Measurements from ENCODE around the gene KIAA1671. TPM values are rescaled to one million over a fixed set of nuclear protein-coding genes. Genes with fewer than 3 reads are reported as not detected.

The KIAA1671 gene
- polyA plus RNA-seq, 2 donors, result 14.2 to 17.7 TPM

- Histone ChIP-seq H3K27me3 (ENCODE audit: control insufficient read depth in 1 of 2, insufficient read depth in 2 of 2, low read length in 2 of 2) (no peaks in the 10 kb centered on the region), H3K4me1 (ENCODE audit: control insufficient read depth in 2 of 2, insufficient read depth in 2 of 2, low read length in 1 of 2) (peaks cover 2 to 21% of the 10 kb centered on the region in 2 donors), H3K36me3 (ENCODE audit: control insufficient read depth in 2 of 2, insufficient read depth in 2 of 2, low read length in 1 of 2) (peaks cover 0 to 2% of the 10 kb centered on the region in 2 donors), H3K9me3 (ENCODE audit: control insufficient read depth in 2 of 2, insufficient read depth in 1 of 2, low read depth in 1 of 2, low read length in 1 of 2) (no peaks in the 10 kb centered on the region), H3K27ac (ENCODE audit: low read depth in 2 of 2, low read length in 1 of 2) (peak overlapping the region; percentile 96 to 99), H3K4me3 (ENCODE audit: low read depth in 1 of 2, low read length in 2 of 2) (no peak overlapping the region)
- WGBS, 2 donors, result 22 to 37% methylated on average over 12 of the region's 12 CpGs
Measured at GRCh38 chr22:24977370-24978221, 25.1 kb downstream of the KIAA1671 start.

- H3K9me3 ChIP-seq (ENCODE audit: control insufficient read depth in 2 of 2, insufficient read depth in 1 of 2, low read depth in 1 of 2, low read length in 1 of 2), result no peaks in the 10 kb centered on the region
- H3K27ac ChIP-seq (ENCODE audit: low read depth in 2 of 2, low read length in 1 of 2), result peak overlapping the region; percentile 96 to 99
- peaks cover 0 to 2% of the 10 kb centered on the region in 2 donors for H3K36me3 ChIP-seq (ENCODE audit: control insufficient read depth in 2 of 2, insufficient read depth in 2 of 2, low read length in 1 of 2)
- H3K4me1 ChIP-seq (ENCODE audit: control insufficient read depth in 2 of 2, insufficient read depth in 2 of 2, low read length in 1 of 2), result peaks cover 0 to 21% of the 10 kb centered on the region in 2 donors
- no peaks in the 10 kb centered on the region for H3K27me3 ChIP-seq (ENCODE audit: control insufficient read depth in 1 of 2, insufficient read depth in 2 of 2, low read length in 2 of 2)
- no peak overlapping the region for H3K4me3 ChIP-seq (ENCODE audit: low read depth in 1 of 2, low read length in 2 of 2)
- 82 to 91% methylated on average over 1 of the region's 1 CpG for WGBS, 2 donors
Measured at GRCh38 chr22:24978308-24978707, 25.8 kb downstream of the KIAA1671 start.

- Histone ChIP-seq H3K36me3 (ENCODE audit: control insufficient read depth in 2 of 2, insufficient read depth in 2 of 2, low read length in 1 of 2) (peaks cover 0 to 7% of the 10 kb centered on the region in 2 donors), H3K27me3 (ENCODE audit: control insufficient read depth in 1 of 2, insufficient read depth in 2 of 2, low read length in 2 of 2) (no peaks in the 10 kb centered on the region), H3K9me3 (ENCODE audit: control insufficient read depth in 2 of 2, insufficient read depth in 1 of 2, low read depth in 1 of 2, low read length in 1 of 2) (no peaks in the 10 kb centered on the region), H3K27ac (ENCODE audit: low read depth in 2 of 2, low read length in 1 of 2) (peak overlapping the region; percentile 7 to 59), H3K4me1 (ENCODE audit: control insufficient read depth in 2 of 2, insufficient read depth in 2 of 2, low read length in 1 of 2) (peaks cover 0 to 10% of the 10 kb centered on the region in 2 donors), H3K4me3 (ENCODE audit: low read depth in 1 of 2, low read length in 2 of 2) (no peak overlapping the region)
- 75 to 89% methylated on average over 5 of the region's 5 CpGs for WGBS, 2 donors
Measured at GRCh38 chr22:24981066-24981465, 28.6 kb downstream of the KIAA1671 start.

GRCh38 chr22:24981656-24982055 is 29.1 kb downstream of the KIAA1671 start:
- peaks cover 0 to 7% of the 10 kb centered on the region in 2 donors for H3K36me3 ChIP-seq (ENCODE audit: control insufficient read depth in 2 of 2, insufficient read depth in 2 of 2, low read length in 1 of 2)
- no peaks in the 10 kb centered on the region for H3K27me3 ChIP-seq (ENCODE audit: control insufficient read depth in 1 of 2, insufficient read depth in 2 of 2, low read length in 2 of 2)
- H3K4me3 ChIP-seq (ENCODE audit: low read depth in 1 of 2, low read length in 2 of 2), result no peak overlapping the region
- 80 to 82% methylated on average over 6 of the region's 6 CpGs for WGBS, 2 donors
- no peaks in the 10 kb centered on the region for H3K9me3 ChIP-seq (ENCODE audit: control insufficient read depth in 2 of 2, insufficient read depth in 1 of 2, low read depth in 1 of 2, low read length in 1 of 2)
- peaks cover 0 to 5% of the 10 kb centered on the region in 2 donors for H3K4me1 ChIP-seq (ENCODE audit: control insufficient read depth in 2 of 2, insufficient read depth in 2 of 2, low read length in 1 of 2)
- H3K27ac ChIP-seq (ENCODE audit: low read depth in 2 of 2, low read length in 1 of 2), result peak overlapping the region in 1 of 2 donors; percentile 59

- Histone ChIP-seq H3K27ac (ENCODE audit: low read depth in 2 of 2, low read length in 1 of 2) (peak overlapping the region; percentile 5 to 37), H3K4me3 (ENCODE audit: low read depth in 1 of 2, low read length in 2 of 2) (no peak overlapping the region), H3K36me3 (ENCODE audit: control insufficient read depth in 2 of 2, insufficient read depth in 2 of 2, low read length in 1 of 2) (peaks cover 0 to 7% of the 10 kb centered on the region in 2 donors), H3K27me3 (ENCODE audit: control insufficient read depth in 1 of 2, insufficient read depth in 2 of 2, low read length in 2 of 2) (no peaks in the 10 kb centered on the region), H3K4me1 (ENCODE audit: control insufficient read depth in 2 of 2, insufficient read depth in 2 of 2, low read length in 1 of 2) (peaks cover 0 to 2% of the 10 kb centered on the region in 2 donors), H3K9me3 (ENCODE audit: control insufficient read depth in 2 of 2, insufficient read depth in 1 of 2, low read depth in 1 of 2, low read length in 1 of 2) (no peaks in the 10 kb centered on the region)
- WGBS, 2 donors, result 69 to 71% methylated on average over 8 of the region's 8 CpGs
Measured at GRCh38 chr22:24982301-24983056, 30.0 kb downstream of the KIAA1671 start.

- 70 to 79% methylated on average over 5 of the region's 5 CpGs for WGBS, 2 donors
- Histone ChIP-seq H3K4me1 (ENCODE audit: control insufficient read depth in 2 of 2, insufficient read depth in 2 of 2, low read length in 1 of 2) (peaks cover 0 to 2% of the 10 kb centered on the region in 2 donors), H3K27ac (ENCODE audit: low read depth in 2 of 2, low read length in 1 of 2) (no peak overlapping the region), H3K27me3 (ENCODE audit: control insufficient read depth in 1 of 2, insufficient read depth in 2 of 2, low read length in 2 of 2) (no peaks in the 10 kb centered on the region), H3K4me3 (ENCODE audit: low read depth in 1 of 2, low read length in 2 of 2) (no peak overlapping the region), H3K36me3 (ENCODE audit: control insufficient read depth in 2 of 2, insufficient read depth in 2 of 2, low read length in 1 of 2) (peaks cover 0 to 7% of the 10 kb centered on the region in 2 donors), H3K9me3 (ENCODE audit: control insufficient read depth in 2 of 2, insufficient read depth in 1 of 2, low read depth in 1 of 2, low read length in 1 of 2) (no peaks in the 10 kb centered on the region)
Measured at GRCh38 chr22:24983151-24983550, 30.6 kb downstream of the KIAA1671 start.

GRCh38 chr22:24984122-24984521 is 31.6 kb downstream of the KIAA1671 start:
- Histone ChIP-seq H3K27ac (ENCODE audit: low read depth in 2 of 2, low read length in 1 of 2) (no peak overlapping the region), H3K9me3 (ENCODE audit: control insufficient read depth in 2 of 2, insufficient read depth in 1 of 2, low read depth in 1 of 2, low read length in 1 of 2) (no peaks in the 10 kb centered on the region), H3K4me1 (ENCODE audit: control insufficient read depth in 2 of 2, insufficient read depth in 2 of 2, low read length in 1 of 2) (peaks cover 0 to 4% of the 10 kb centered on the region in 2 donors), H3K36me3 (ENCODE audit: control insufficient read depth in 2 of 2, insufficient read depth in 2 of 2, low read length in 1 of 2) (peaks cover 0 to 7% of the 10 kb centered on the region in 2 donors), H3K4me3 (ENCODE audit: low read depth in 1 of 2, low read length in 2 of 2) (no peak overlapping the region), H3K27me3 (ENCODE audit: control insufficient read depth in 1 of 2, insufficient read depth in 2 of 2, low read length in 2 of 2) (no peaks in the 10 kb centered on the region)
- WGBS, 2 donors, result 78 to 90% methylated on average over 1 of the region's 1 CpG

GRCh38 chr22:24985826-24986214 is 33.3 kb downstream of the KIAA1671 start:
- H3K4me3 ChIP-seq (ENCODE audit: low read depth in 1 of 2, low read length in 2 of 2), result no peak overlapping the region
- peaks cover 4 to 14% of the 10 kb centered on the region in 2 donors for H3K4me1 ChIP-seq (ENCODE audit: control insufficient read depth in 2 of 2, insufficient read depth in 2 of 2, low read length in 1 of 2)
- H3K27ac ChIP-seq (ENCODE audit: low read depth in 2 of 2, low read length in 1 of 2), result no peak overlapping the region
- H3K9me3 ChIP-seq (ENCODE audit: control insufficient read depth in 2 of 2, insufficient read depth in 1 of 2, low read depth in 1 of 2, low read length in 1 of 2), result no peaks in the 10 kb centered on the region
- H3K36me3 ChIP-seq (ENCODE audit: control insufficient read depth in 2 of 2, insufficient read depth in 2 of 2, low read length in 1 of 2), result peaks cover 0 to 9% of the 10 kb centered on the region in 2 donors
- 54 to 65% methylated on average over 9 of the region's 9 CpGs for WGBS, 2 donors
- no peaks in the 10 kb centered on the region for H3K27me3 ChIP-seq (ENCODE audit: control insufficient read depth in 1 of 2, insufficient read depth in 2 of 2, low read length in 2 of 2)

- no peaks in the 10 kb centered on the region for H3K27me3 ChIP-seq (ENCODE audit: control insufficient read depth in 1 of 2, insufficient read depth in 2 of 2, low read length in 2 of 2)
- WGBS, 2 donors, result 70 to 73% methylated on average over 4 of the region's 4 CpGs
- no peak overlapping the region for H3K27ac ChIP-seq (ENCODE audit: low read depth in 2 of 2, low read length in 1 of 2)
Measured at GRCh38 chr22:24986816-24987215, 34.3 kb downstream of the KIAA1671 start.

More at GRCh38 chr22:24986816-24987215, 34.3 kb downstream of the KIAA1671 start:
- H3K9me3 ChIP-seq (ENCODE audit: control insufficient read depth in 2 of 2, insufficient read depth in 1 of 2, low read depth in 1 of 2, low read length in 1 of 2), result no peaks in the 10 kb centered on the region
- peaks cover 4 to 16% of the 10 kb centered on the region in 2 donors for H3K4me1 ChIP-seq (ENCODE audit: control insufficient read depth in 2 of 2, insufficient read depth in 2 of 2, low read length in 1 of 2)
- H3K4me3 ChIP-seq (ENCODE audit: low read depth in 1 of 2, low read length in 2 of 2), result no peak overlapping the region
- H3K36me3 ChIP-seq (ENCODE audit: control insufficient read depth in 2 of 2, insufficient read depth in 2 of 2, low read length in 1 of 2), result peaks cover 0 to 9% of the 10 kb centered on the region in 2 donors

All from esophagus (tissue), 2 donors.